Measurements from ENCODE around the gene TCF12. TPM values are rescaled to one million over a fixed set of nuclear protein-coding genes. Genes with fewer than 3 reads are reported as not detected.

Gene TCF12
- total RNA-seq, 1 experiment from 2014 or later: 76.7 TPM

- WGBS (ENCODE audit: extremely low coverage, insufficient read length, low lambda C conversion rate): no CpG with 5 or more reads among the region's 2 CpGs
- H2BK15ac ChIP-seq (ENCODE audit: low read depth, low read length): no peak overlapping the region
Observed at GRCh38 chr15:57165992-57166391, 247.5 kb downstream of the TCF12 start.

More at GRCh38 chr15:57165992-57166391, 247.5 kb downstream of the TCF12 start:
- Histone ChIP-seq H3T11ph (ENCODE audit: low read length) (no peak overlapping the region), H3K14ac (ENCODE audit: insufficient read depth, low read length) (no peak overlapping the region), H3K27me3 (ENCODE audit: insufficient read depth, low read length) (no peaks in the 10 kb centered on the region), H3K79me2 (ENCODE audit: insufficient read depth, low read length) (no peaks in the 10 kb centered on the region), H3K9me3 (ENCODE audit: control insufficient read depth, low read depth, low read length) (no peaks in the 10 kb centered on the region), H2BK20ac (ENCODE audit: low read depth, low read length, poor library complexity, severe bottlenecking) (no peak overlapping the region), H3K4me1 (ENCODE audit: insufficient read depth, low read length) (no peaks in the 10 kb centered on the region), H3K4me2 (ENCODE audit: insufficient read depth, insufficient read length, low read length) (no peak overlapping the region), H3K23ac (ENCODE audit: insufficient read length, low read depth, low read length) (no peak overlapping the region), H2BK12ac (ENCODE audit: insufficient read length, low read depth, low read length) (no peak overlapping the region), H3K18ac (ENCODE audit: insufficient read length, low read depth, low read length) (no peak overlapping the region), H2AK5ac (ENCODE audit: insufficient read length, low read length) (no peak overlapping the region), H4K91ac (ENCODE audit: insufficient read length, low read depth, low read length) (no peak overlapping the region), H3K9ac (ENCODE audit: extremely low read depth, insufficient read length, low read length) (no peak overlapping the region), H3K4ac (ENCODE audit: low read depth, low read length) (no peak overlapping the region), H4K8ac (replicated peaks; ENCODE audit: insufficient read length, low read depth, low read length) (no peak overlapping the region), H2BK120ac (ENCODE audit: low read depth, low read length, poor library complexity, severe bottlenecking) (no peak overlapping the region), H4K5ac (ENCODE audit: insufficient read length, low read depth, low read length) (no peak overlapping the region), H4K20me1 (ENCODE audit: control insufficient read depth, insufficient read depth, insufficient read length) (no peaks in the 10 kb centered on the region), H3K56ac (ENCODE audit: insufficient read length, low read depth, low read length) (no peak overlapping the region), H3K79me1 (ENCODE audit: insufficient read depth, low read depth, low read length, poor library complexity, severe bottlenecking) (no peaks in the 10 kb centered on the region), H2AFZ (ENCODE audit: low read length) (no peak overlapping the region), H3K27ac (ENCODE audit: insufficient read length, low read depth, low read length) (no peak overlapping the region), H2BK5ac (ENCODE audit: insufficient read length, low read length) (no peak overlapping the region), H3K23me2 (ENCODE audit: insufficient read length, low read depth, low read length, poor library complexity, severe bottlenecking) (no peaks in the 10 kb centered on the region)
- TF ChIP-seq, protein P1, sequence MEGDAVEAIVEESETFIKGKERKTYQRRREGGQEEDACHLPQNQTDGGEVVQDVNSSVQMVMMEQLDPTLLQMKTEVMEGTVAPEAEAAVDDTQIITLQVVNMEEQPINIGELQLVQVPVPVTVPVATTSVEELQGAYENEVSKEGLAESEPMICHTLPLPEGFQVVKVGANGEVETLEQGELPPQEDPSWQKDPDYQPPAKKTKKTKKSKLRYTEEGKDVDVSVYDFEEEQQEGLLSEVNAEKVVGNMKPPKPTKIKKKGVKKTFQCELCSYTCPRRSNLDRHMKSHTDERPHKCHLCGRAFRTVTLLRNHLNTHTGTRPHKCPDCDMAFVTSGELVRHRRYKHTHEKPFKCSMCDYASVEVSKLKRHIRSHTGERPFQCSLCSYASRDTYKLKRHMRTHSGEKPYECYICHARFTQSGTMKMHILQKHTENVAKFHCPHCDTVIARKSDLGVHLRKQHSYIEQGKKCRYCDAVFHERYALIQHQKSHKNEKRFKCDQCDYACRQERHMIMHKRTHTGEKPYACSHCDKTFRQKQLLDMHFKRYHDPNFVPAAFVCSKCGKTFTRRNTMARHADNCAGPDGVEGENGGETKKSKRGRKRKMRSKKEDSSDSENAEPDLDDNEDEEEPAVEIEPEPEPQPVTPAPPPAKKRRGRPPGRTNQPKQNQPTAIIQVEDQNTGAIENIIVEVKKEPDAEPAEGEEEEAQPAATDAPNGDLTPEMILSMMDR (conservative IDR thresholded peaks at IDR 0.05): no peak
- Mint-ChIP-seq H3K27ac (no peak overlapping the region), H3K4me1 (peaks cover 8 to 9% of the 10 kb centered on the region in 2 experiments), H3K36me3 (ENCODE audit: insufficient read depth in 1 of 3, low read depth in 3 of 3) (peaks cover 3 to 9% (median 4%) of the 10 kb centered on the region in 3 experiments; a peak in 4 of 7 replicates), H3K27me3 (ENCODE audit: low read depth) (no peaks in the 10 kb centered on the region), H3K9me3 (no peaks in the 10 kb centered on the region), H3K4me3 (no peak overlapping the region)
- no peak for DNase-seq

Data from H9 (cell line).